Ascending aorta (tissue), 2 donors: ENCODE data around the gene MKRN1. TPM values are rescaled to one million over a fixed set of nuclear protein-coding genes. Genes with fewer than 3 reads are reported as not detected.
"Not testable (repeated sequence)": the region's sequence is repeated elsewhere in the genome, so short reads cannot be mapped to it uniquely, and the experiment has no call there.

ENCODE experiments used
- DNase-seq, 2 donors: peaks; one replicate each; pipeline ENCODE4 v3.0.0-alpha.2; 2019; ENCODE audit warnings: low spot score in 2 of 2
- H3K27ac ChIP-seq, 2 donors: fragments of 200-600 bp; sonication (generic); one replicate each; pipeline ENCODE4 v1.5.1; 2016 to 2017; ENCODE audit warnings: mild to moderate bottlenecking in 1 of 2
- H3K27me3 ChIP-seq: fragments of 200-600 bp; sonication (generic); one replicate; pipeline ENCODE4 v1.5.1; 2017
- H3K36me3 ChIP-seq, 2 donors: fragments of 200-600 bp; sonication (generic); one replicate each; pipeline ENCODE4 v1.5.1; 2016
- H3K4me1 ChIP-seq, 2 donors: fragments of 200-600 bp; sonication (generic); one replicate each; pipeline ENCODE4 v1.5.1; 2016 to 2017; ENCODE audit warnings: mild to moderate bottlenecking in 1 of 2
- H3K4me3 ChIP-seq, 2 donors: fragments of 200-600 bp; sonication (generic); one replicate each; pipeline ENCODE4 v1.5.1; 2016 to 2017; ENCODE audit warnings: mild to moderate bottlenecking in 1 of 2
- H3K9me3 ChIP-seq, 2 donors: fragments of 200-600 bp; sonication (generic); one replicate each; pipeline ENCODE4 v1.5.1; 2016
- CTCF ChIP-seq, 3 experiments: fragments of 200-600 bp in 2 of 3; fragments of 450-650 bp in 1 of 3; sonication (generic) in 2 of 3; IDR thresholded peaks; one replicate each; pipeline ENCODE4 v1.5.1; 2016 to 2019; ENCODE audit warnings: antibody characterized with exemption in 3 of 3, mild to moderate bottlenecking in 1 of 3, moderate library complexity in 1 of 3
- intact Hi-C: fragments of 100-400 bp; cut with DNase I; formaldehyde crosslinking; loops from one replicate; pipeline ENCODE4 v1.15.1; 2023
- total RNA-seq: library from RNA; depleted of rRNA; stranded (reverse); fragments of >200 nt; gene quantifications from one replicate; pipeline ENCODE4 v1.1.0, GENCODE V29; 2016

Gene MKRN1
- total RNA-seq, 1 donor from 2014 or later, result 20.6 TPM

GRCh38 chr7:140506788-140507464, 27.6 kb upstream of the MKRN1 start:
- TF ChIP-seq CTCF (IDR thresholded peaks at IDR 0.05), result peak in 1 of 3 experiments; percentile 26
- no peaks in the 10 kb centered on the region for H3K36me3 ChIP-seq
- DNase-seq, result peak in 1 of 2 donors; percentile 70
- H3K4me3 ChIP-seq, result no peak overlapping the region
- H3K9me3 ChIP-seq, result no peaks in the 10 kb centered on the region
- no peaks in the 10 kb centered on the region for H3K27me3 ChIP-seq
- intact Hi-C loops, result no loop called here
- peaks cover 11 to 12% of the 10 kb centered on the region in 2 donors for H3K4me1 ChIP-seq
- peak overlapping the region; percentile 51 to 70 for H3K27ac ChIP-seq

DNA sequence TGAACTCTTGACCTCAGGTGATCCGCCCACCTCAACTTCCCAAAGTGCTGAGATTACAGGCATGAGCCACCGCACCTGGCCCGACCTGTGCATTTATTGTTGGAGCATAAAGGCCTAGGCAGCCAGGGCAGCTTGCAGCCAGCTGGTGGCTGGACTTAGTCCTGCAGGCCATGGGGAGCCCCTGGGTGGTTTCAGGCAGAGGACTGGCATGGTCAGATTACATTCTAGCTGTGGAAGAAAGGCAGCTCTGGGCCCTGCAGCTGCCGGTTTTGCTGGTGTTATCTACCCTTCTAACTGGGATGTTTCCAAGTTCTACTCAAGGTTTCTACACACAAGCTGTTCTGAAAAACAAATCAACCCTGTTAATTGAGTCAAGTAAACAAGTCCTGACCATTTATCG, 22.7 kb upstream of the MKRN1 start:
- intact Hi-C loops, result no loop called here
- no peaks in the 10 kb centered on the region for H3K9me3 ChIP-seq
- TF ChIP-seq CTCF (IDR thresholded peaks at IDR 0.05), result no peak

DNA sequence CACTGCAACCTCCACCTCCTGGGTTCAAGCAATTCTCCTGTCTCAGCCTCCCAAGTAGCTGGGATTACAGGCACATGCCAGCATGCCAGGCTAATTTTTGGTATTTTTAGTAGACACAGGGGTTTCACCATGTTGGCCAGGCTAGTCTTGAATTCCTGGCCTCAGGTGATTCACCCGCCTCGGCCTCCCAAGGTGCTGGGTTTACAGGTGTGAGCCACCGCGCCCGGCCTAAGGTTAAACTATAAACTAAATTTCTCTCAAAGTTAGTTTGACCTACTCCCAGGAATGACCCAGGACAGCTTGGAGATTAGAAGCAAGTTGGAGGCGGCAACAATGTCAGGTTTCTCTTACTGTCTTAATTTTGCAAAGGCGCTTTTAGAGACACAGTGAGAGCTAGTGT, 18.5 kb upstream of the MKRN1 start:
- H3K9me3 ChIP-seq, H3K4me1 ChIP-seq, H3K36me3 ChIP-seq, H3K27ac ChIP-seq, intact Hi-C loops, DNase-seq, H3K4me3 ChIP-seq, H3K27me3 ChIP-seq: not testable (repeated sequence)

More for the DNA sequence above, 22.7 kb upstream of the MKRN1 start:
- H3K27ac ChIP-seq, result no peak overlapping the region
- no peak for DNase-seq
- H3K36me3 ChIP-seq, result no peaks in the 10 kb centered on the region
- H3K4me1 ChIP-seq, result peaks cover 8 to 9% of the 10 kb centered on the region in 2 donors
- H3K27me3 ChIP-seq, result no peaks in the 10 kb centered on the region
- H3K4me3 ChIP-seq, result no peak overlapping the region

DNA sequence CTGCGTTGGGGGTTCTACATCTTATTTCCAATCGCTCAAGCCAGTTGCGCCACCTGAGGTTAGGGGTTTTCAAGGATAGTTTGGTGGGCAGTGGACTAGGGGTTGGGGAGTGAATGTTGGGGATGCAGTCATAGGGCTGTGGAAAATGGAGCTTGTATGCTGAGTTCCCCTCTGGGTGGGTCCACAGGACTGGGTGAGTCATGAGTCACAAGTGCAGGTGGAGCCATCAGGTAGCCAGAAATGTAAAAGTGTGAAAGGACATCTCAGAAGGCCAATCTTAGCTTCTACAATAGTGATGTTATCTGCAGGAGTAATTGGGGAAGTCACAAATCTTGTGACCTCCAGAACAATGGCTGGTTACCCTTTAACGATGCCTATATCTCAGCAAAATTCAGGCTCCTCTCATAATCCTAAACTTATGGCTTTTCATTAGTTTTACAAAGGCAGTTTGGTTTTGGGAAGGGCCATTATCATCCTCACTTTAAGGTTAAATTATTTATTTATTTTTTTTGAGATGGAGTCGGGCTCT, 18.0 kb upstream of the MKRN1 start:
- H3K36me3 ChIP-seq, result no peaks in the 10 kb centered on the region
- intact Hi-C loops, result no loop called here
- no peaks in the 10 kb centered on the region for H3K4me1 ChIP-seq
- no peaks in the 10 kb centered on the region for H3K9me3 ChIP-seq
- H3K4me3 ChIP-seq, result no peak overlapping the region
- no peak for DNase-seq
- TF ChIP-seq CTCF (IDR thresholded peaks at IDR 0.05), result no peak
- no peak overlapping the region for H3K27ac ChIP-seq
- no peaks in the 10 kb centered on the region for H3K27me3 ChIP-seq

- no peak for TF ChIP-seq CTCF (IDR thresholded peaks at IDR 0.05)
- H3K27ac ChIP-seq, result no peak overlapping the region
- H3K4me1 ChIP-seq, result no peaks in the 10 kb centered on the region
- intact Hi-C loops, result no loop called here
- no peak for DNase-seq
- no peaks in the 10 kb centered on the region for H3K27me3 ChIP-seq
- H3K4me3 ChIP-seq, result no peak overlapping the region
- no peaks in the 10 kb centered on the region for H3K36me3 ChIP-seq
- H3K9me3 ChIP-seq, result no peaks in the 10 kb centered on the region
Observed at GRCh38 chr7:140495514-140496097, 16.3 kb upstream of the MKRN1 start.

DNA sequence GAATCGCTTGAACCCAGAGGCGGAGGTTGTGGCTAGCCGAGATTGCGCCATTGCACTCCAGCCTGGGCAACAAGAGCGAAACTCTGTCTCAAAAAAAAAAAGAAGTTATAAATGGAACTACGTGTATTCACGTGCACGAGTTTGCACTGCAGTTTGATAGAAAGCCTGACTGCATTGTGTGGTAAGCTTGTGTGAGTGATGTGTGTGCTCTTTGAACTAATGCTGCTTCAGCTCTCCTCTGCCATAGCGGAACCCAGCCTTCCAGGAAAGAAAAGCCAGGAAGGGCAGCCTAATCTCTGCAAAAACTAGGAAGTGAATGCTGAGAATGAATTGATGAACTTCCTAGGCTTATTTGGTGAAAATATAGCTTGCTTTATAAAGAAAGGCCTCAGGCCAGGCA, 15.6 kb upstream of the MKRN1 start:
- TF ChIP-seq CTCF (IDR thresholded peaks at IDR 0.05), result no peak
- no peak overlapping the region for H3K4me3 ChIP-seq
- H3K4me1 ChIP-seq, result no peaks in the 10 kb centered on the region
- DNase-seq, result no peak
- no peak overlapping the region for H3K27ac ChIP-seq
- no peaks in the 10 kb centered on the region for H3K27me3 ChIP-seq
- intact Hi-C loops, result no loop called here
- H3K9me3 ChIP-seq, result no peaks in the 10 kb centered on the region
- H3K36me3 ChIP-seq, result no peaks in the 10 kb centered on the region
